COLO829 (cell line): Measurements from ENCODE around the gene IGF2BP3.
"Not testable (repeated sequence)": the region's sequence is repeated elsewhere in the genome, so short reads cannot be mapped to it uniquely, and the experiment has no call there.

ENCODE experiments used
- DNase-seq: peaks from one replicate; pipeline ENCODE4 v3.0.0; 2012; ENCODE audit warnings: low spot score

Gene IGF2BP3

DNA sequence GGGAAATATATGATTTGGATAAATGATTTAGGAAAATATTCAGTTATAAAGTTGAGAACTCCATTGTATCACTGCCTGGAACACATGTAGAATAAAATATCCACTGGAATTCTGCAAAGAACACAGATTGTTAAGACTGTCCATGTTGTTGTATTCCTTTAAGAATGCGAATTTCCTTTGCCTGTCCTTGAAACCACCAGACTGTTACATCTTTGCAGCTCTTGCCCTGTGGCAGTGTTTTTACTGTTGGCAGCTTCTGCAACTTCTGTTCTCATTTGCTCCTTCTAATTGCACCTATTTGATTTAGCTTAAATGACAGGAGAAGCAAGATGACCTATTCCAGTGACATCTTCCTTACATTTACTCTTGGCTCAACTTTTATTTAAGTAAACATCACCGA is 131.4 kb downstream of the IGF2BP3 start:
- DNase-seq = no peak

DNA sequence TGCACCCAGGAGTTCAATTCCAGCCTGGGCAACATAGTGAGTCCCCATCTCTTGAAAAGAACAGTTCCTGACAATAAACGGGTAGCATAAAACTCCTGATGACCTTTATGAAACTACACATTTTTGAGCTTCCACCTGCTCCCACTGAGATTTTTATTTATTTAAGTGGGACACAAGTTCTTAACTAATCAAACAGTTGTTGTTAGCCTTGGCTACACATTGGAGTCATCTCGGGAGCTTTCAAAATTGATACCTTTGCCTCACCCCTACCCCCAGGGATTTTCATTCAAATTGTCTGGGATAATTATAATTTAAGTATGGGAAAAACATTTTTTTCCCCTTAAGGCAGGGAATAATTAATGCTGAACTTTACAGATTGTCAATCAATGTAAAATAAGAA is 131.9 kb downstream of the IGF2BP3 start:
- no peak for DNase-seq

DNA sequence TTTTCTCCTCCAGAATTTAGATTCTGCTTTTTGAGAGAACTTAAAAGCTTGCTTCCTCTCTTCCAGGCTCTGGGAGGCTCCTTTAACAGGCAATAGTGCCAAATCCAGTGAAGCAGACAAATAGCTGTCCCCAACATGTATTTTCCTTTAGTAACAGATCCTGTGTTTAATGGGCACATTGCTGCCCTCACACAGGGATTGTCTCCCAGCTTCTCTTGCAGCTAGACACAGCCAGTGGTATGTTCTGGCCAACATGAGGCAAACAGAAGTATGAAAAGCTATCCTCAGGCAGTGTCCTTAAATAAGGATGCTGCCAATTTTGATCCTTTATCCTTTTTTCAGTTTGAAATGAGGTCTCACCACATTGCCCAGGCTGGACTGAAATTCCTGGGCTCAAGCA is 132.9 kb downstream of the IGF2BP3 start:
- no peak for DNase-seq

DNA sequence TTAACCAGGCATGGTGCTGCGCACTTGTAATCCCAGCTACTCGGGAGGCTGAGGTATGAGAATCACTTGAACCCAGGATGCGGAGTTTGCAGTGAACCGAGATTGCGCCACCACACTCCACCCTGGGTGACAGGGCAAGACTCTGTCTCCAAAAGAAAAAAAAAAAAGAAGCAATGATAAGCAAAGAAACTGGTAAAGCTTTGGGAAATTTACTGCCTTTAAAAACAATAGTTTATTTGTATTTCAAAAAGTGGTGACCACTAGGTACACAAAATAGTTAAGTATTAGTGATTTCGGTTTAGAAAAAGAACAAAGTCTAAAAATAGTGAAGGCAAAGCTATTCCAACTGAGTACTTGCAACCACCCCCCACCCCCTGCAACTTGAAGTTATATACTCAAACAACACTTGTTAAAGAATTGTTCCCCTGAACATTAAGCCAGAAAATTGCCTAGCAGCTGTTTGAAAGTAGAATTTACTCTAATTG is 133.4 kb downstream of the IGF2BP3 start:
- DNase-seq = no peak

DNA sequence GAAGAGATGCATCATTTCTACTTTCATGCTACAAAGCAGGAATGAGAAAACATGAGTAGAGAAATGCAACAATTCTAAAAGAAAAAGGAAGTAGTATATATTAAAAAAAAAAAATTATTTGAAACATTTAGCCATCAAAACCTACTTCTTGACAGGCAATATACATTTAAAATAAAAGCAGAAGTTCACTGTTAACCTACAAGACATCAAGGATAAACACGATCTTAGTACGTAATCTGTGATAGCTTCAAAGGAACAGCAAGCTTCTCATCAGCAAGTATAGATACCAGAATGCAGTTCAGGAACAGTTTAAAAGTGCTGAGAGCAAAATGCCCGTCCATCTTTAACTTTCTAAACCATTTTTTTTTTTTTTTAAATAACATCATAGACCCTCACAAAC is 134.2 kb downstream of the IGF2BP3 start:
- no peak for DNase-seq

DNA sequence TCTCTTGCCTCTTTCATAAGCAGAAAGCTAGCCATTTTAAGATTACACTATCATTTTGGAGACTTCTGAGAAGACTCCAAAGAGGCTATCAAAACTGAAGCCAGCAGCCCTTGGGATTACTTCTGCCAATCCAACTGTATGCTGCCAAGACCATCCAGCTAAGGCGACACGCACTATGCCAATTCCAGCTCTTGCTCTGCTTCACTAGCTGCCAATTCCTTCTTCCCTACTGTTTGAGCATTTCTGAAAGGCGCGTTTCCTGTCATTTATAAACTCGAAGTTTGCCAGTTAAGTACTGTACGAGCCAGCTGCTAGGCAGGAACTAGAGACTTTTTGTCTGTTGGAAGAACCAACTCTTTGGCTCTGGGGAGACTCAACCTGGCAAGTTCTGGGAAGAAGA is 134.7 kb downstream of the IGF2BP3 start:
- DNase-seq = no peak

DNA sequence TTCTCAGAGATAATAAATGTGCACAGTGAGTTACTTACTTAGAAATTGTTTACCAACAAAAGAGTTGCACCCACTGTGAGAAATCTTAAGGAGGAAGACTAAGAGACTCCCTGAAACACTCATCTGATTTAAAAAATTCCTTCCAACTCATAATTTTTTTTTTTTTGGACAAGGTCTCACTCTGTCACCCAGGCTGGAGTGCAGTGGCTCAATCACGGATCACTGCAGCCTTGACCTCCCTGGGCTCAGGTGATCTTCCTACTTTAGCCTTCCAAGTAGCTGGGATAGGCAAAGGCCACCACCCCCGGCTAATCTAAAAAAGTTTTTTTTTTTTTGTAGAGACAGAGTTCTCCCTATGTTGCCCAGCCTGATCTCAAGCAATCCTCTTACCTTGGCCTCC is 135.2 kb downstream of the IGF2BP3 start:
- DNase-seq = no peak

DNA sequence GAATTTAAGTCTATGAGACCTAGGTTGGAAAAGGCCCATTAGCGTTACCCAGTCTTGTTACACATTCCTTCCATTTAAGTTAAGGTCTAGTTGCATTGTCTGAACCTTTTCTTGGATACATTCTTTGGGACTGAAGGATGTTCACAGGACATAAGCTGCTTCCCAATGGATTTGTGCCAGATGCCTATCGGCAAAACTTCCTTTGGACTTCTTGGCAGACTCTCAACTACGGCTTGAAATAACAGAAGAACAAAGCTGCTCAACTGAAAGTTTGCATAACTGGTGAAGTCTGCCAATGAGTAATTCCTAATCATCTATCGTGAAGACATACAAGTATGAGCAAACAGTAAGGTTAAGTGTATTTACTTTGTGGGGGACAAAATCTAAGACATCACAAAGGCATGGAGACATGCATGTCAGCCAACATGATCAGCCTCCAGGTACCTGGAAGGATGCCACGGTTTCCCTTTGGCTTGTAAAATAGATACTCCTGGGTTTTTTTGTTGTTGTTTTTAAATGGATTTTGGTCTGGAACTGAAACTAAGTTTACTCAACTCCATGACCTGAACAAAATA is 135.7 kb downstream of the IGF2BP3 start:
- peak; percentile 98 for DNase-seq

DNA sequence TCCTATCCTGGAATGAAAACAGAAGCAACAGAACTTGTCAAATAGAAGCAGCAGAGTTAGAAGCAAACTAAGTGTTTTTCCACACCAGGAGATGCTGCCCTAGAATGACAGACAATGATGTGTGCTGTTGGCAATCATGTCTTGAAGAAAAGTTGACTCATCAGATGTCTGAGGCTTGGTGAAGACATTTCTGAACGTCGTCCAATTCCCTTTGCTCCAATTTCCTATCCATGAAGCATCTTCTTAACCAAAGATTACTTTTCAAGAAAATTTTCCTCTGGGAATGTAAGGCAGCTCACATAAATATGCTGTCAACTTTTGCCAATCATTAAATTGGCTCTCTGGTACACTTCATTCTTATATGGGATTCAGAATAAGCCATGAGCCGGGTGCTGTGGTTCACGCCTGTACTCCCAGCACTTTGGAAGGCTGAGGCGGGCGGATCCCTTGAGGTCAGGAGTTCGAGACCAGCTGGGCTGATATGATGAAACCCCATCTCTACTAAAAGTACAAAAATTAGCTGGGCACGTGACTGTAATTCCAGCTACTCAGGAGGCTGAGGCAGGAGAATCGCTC is 136.5 kb downstream of the IGF2BP3 start:
- peak; percentile 79 for DNase-seq

DNA sequence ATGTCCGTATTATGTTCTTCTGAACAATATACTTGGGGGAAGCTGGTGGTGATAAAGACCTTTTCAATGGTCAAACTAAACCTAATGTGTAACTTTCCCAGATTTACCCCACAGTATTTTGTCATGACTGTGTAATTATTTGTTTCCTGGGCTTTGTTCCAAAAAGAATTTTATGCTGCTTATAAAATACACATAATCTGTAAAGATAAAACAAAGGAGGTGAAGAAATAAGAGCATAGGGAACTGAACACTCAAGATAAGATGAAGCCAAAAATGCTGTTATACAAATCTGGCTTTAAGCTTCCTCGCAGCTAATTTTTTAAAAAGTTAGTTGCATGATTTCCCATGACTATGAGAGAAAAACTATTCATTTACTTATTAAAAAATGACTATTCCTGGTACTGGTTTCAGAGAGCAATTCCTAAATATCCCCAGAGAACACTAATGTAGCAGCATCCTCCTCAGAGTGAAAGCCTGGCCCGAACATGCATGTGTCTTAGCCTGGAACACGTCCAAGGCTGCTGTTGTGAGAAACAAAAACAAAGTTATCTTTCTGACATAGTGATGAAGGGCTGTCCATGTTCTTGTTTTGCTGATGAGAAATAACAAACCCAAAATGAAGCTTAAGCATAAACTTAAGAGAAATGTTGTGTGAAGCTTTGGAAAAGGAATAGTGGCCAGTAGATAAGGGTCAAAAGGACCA is 137.2 kb downstream of the IGF2BP3 start:
- DNase-seq = no peak

DNA sequence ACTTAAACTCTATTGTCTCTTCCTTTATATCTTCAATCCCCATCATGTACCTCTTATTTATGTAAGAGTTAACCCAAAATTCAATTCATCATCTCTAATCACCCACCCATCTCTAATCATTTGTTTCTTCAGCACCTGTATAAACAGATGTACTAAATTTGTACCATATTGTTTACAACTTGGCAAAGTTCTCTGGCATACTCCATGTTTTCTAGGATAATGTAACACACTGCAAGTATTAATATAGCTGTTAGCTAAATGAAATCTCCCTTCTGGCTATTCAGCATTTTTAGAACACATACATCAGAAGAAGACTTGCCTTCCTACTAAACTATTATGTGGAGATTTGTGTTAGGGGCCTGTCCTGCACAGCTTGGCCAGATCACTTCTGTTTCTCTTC is 138.1 kb downstream of the IGF2BP3 start:
- no peak for DNase-seq

DNA sequence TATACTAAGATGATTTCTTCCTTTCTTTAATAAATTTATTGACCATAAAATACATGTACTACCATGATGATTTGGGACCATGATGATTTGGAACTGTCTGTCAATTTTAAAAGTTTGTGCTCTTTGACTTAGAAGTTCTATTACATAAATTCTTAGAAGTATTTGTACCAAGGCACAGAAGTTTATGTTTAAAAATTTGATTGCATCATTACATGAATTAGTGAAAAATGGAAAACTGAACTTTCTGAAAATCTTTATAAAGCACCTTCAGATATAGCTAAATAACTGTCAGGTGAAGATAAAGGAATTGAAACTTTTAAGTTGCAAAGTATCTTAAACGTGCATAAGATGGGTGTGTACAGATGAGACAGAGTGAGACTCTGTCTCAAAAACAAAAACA is 139.2 kb downstream of the IGF2BP3 start:
- DNase-seq = no peak

DNA sequence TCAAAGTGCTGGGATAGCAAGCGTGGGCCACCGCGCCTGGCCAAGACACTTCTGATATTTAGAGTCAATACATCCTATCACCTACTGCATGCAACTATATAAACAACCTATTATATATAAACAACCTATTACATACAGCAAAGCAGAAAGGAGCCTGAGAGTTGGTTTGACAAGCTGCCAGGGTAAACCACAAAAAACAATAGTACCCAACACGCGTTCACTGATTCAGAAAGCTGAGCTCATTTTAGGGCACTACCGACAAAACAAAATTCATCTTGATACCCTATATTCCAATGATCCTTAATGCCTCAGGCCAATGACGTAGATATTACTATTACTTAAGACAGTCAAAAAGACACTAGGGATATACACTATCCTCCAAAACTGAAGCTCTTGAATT is 154.9 kb downstream of the IGF2BP3 start:
- DNase-seq = no peak

DNA sequence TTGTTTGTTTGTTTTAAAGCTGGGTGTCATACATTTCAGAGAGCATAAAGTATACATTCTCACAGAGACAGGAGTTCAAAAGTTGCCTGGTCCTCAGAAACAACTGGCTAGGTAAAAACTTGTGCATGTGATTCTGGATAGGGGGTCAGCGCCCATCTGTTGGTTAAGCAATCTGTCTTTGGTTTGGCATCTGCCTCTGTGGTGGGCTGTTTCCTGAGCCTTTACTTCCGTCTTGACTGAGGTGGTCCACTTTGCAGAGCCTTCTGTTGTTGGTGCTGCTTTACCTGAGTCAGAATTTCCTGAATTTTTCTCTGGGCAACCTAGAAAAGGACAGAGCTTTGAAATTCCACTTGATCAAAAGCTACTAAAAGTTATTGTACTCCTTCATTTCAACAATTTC is 158.2 kb downstream of the IGF2BP3 start:
- DNase-seq = not testable (repeated sequence)

DNA sequence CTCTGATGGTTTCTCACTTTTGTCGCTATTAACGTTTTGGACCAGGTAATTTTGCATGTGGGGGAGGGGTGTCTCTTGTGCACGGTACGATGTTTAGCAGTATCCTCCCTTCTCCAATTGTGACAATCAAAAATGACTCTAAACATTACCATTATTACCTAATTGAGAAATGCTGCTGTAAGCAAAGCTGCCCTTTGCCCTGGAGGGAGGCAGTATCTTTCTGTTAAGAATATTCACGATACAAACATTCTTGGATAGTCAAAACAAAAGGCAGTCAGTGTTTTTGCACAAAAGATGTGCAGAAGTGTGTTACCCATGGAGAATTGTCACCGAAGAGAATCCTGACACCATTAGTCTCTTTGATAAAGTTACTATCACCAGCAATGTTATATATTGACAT is 161.5 kb downstream of the IGF2BP3 start:
- no peak for DNase-seq

DNA sequence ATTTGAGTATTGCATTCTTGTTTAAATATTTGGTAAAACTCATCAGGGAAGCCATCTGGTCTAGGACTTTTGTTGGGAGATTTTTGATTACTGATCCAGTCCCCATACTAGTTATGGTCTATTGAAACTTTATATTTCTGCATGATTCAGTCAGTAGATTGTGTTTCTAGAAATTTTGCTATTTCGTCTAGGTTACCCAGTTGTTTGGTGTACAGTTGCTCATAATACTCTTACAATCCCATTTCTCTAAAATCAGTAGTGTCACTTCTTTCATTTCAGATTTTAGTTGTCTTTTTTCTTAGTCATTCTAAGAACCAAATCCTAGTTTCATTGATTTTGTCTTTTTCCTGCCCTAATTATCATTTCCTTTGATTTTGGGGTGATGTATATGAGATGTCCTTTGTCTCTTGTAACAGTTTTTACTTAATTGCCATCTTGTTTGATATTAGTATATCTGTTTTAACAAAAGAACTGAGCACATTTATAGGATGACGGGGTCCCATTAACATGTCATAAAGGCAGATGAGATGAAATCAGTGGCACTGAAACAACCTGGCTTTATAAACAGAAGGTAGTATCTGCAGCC is 163.3 kb downstream of the IGF2BP3 start:
- DNase-seq = no peak

DNA sequence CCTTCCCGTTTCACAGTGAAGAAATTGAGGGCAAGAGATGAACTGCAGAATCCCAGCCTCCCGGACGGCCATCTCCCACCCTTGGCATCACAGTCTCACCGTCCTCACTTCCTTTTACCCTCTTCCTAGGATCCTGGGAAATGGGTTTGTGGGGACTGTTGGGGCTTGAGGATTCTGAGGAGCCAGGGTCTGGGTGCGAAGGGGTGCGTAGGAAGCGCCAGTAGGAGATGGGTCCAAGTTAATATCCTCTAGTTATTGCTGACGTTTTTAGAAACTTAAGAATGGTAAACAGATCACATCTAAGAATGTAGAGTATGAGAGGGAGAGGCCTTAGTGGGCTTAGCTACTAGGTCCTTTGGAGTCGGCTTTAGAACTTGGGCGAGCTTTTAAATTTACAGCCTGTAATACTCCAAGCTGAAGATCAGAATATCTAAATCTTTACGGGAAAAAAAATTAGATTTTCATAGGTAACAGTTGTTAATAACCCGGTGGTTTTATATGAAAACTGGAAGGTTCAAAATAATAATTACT is 170.5 kb downstream of the IGF2BP3 start:
- DNase-seq = no peak

DNA sequence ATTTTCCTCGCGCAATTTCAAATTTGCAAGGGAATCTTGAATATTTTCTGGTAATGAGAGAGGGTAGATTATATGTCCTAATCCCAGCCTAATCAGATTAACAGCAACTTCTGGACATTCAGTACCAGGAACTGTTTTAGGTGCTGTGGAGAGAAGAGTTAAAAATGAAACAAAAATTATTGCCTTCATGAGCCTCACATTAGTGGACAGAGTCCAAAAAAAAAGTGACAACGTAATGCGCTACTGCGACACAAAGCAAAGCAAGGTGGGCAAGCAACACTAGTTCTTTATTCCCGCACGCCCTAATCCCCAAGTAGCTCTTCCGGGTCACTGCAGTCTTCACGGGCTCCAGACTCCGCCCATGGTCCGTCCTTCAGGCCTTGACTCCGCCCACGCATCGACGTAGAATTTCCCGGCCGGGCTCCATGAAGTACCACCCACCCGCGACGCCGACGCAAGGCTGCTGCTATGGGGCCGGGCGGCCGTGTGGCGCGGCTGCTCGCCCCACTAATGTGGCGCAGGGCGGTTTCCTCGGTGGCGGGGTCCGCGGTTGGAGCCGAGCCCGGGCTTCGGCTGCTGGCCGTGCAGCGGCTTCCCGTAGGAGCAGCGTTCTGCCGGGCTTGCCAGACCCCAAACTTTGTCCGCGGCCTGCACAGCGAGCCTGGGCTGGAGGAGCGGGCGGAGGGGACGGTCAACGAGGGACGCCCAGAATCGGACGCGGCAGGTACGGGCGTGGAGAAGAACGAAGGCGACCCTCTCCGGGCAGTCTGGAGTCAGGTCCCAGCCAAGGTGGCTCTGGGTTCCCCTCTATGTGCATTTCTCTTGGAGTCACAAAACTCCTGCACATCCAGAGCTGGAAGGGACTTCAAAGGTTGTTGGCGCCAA is 171.2 kb downstream of the IGF2BP3 start, which contains the start of gene MALSU1:
TSS of gene MALSU1 (plus strand) at position 455 of the 885 bp plus-strand sequence. CDS start at position 469, 14 bp downstream.
- DNase-seq = peak; percentile 96

DNA sequence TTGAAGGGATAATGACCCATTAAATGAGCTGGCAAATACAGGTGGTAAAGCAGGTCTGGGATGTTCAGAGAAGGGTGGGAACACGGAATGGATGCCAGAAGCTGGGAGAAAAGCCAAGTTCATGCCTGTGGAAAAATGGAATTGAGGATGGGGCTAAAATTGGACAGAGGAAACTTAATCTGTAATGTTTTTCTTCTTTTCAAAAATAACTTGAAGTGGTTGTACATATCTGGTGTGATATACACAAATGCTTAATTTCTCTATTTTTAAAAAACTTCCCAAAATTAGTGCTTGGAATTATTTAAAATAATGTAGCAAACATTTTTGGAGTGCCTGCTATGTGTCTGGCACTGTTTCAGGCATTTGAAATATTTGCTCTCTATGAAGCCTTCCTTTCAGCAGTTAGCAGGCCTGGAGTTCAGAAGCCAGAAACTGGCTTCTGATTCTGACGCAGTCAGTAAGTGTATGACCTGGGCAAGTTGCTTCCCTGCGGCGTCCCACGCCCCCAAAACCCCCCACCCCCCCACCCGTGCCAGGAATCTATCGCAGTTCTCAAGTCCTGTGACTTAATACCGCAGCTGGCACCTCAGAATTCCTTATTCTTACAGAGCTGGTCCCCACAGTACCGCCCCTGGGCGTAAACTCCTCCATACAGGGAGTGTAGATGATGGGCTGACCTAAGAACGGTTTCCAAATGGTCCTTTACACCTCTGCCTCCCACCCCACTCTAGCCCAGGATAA is 172.0 kb downstream of the IGF2BP3 start:
- peak; percentile 55 for DNase-seq

DNA sequence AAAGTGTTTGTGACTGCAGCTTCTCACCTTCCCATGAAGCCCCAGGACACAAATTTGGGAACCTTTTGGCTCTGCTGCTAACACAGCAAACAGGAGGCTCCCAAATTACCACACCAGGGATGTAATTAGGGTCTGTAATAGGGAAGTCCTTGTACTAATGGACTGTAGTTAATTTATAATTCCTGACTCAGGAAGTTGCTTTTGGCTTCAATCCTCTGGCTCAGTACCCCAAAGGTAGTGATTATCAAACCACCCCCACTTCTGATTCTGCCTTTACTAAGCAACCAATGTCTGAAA is 174.9 kb downstream of the IGF2BP3 start:
- DNase-seq = no peak
